Breast epithelium (tissue), 4 donors: Measurements from ENCODE around the gene NFAT5. TPM values are rescaled to one million over a fixed set of nuclear protein-coding genes. Genes with fewer than 3 reads are reported as not detected.
"Not testable (repeated sequence)": the region's sequence is repeated elsewhere in the genome, so short reads cannot be mapped to it uniquely, and the experiment has no call there.

Source experiments
- DNase-seq, 2 donors: peaks; one replicate each; pipeline ENCODE4 v3.0.0-alpha.2; 2019; ENCODE audit warnings: low spot score in 2 of 2
- H3K27ac ChIP-seq, 2 donors: fragments of 200-600 bp; sonication (generic) in 1 of 2; one replicate each; pipeline ENCODE4 v1.5.1; 2016 to 2019; ENCODE audit warnings: mild to moderate bottlenecking in 1 of 2
- H3K27me3 ChIP-seq, 2 donors: fragments of 200-600 bp; sonication (generic) in 1 of 2; one replicate each; pipeline versions ENCODE4 v1.5.1 to v1.6.0; 2017 to 2019; ENCODE audit warnings: control low read depth in 1 of 2, mild to moderate bottlenecking in 1 of 2
- H3K36me3 ChIP-seq: fragments of 200-600 bp; one replicate; pipeline ENCODE4 v1.5.1; 2019
- H3K4me1 ChIP-seq, 2 donors: fragments of 200-600 bp; sonication (generic); one replicate each; pipeline ENCODE4 v1.5.1; 2016 to 2019; ENCODE audit warnings: control low read depth in 1 of 2
- H3K4me3 ChIP-seq, 3 donors: fragments of 200-600 bp; sonication (generic); 1 replicate in 2 of 3; 2 replicates in 1 of 3; pipeline ENCODE4 v1.5.1; 2016 to 2019; ENCODE audit warnings: mild to moderate bottlenecking in 3 of 3, moderate library complexity in 2 of 3
- H3K9me3 ChIP-seq, 2 donors: fragments of 200-600 bp; sonication (generic) in 1 of 2; one replicate each; pipeline ENCODE4 v1.5.1; 2016 to 2019; ENCODE audit warnings: control low read depth in 1 of 2
- POLR2A ChIP-seq: fragments of 450-650 bp; IDR thresholded peaks from one replicate; pipeline ENCODE4 v1.6.1; 2016; ENCODE audit warnings: antibody characterized with exemption, mild to moderate bottlenecking, moderate library complexity
- POLR2AphosphoS5 ChIP-seq, 3 donors: sonication (generic); formaldehyde crosslinking; IDR thresholded peaks; one replicate each; pipeline ENCODE4 v1.6.1; 2017; ENCODE audit warnings: antibody characterized with exemption in 3 of 3
- intact Hi-C: fragments of 100-400 bp; cut with DNase I; formaldehyde crosslinking; loops from one replicate; pipeline ENCODE4 v1.15.1; 2023; ENCODE audit warnings: low total_unique reads
- total RNA-seq, 3 donors: library from RNA; depleted of rRNA; stranded (reverse); fragments of >200 nt; gene quantifications; one replicate each; pipeline ENCODE4 v1.1.0, GENCODE V29; 2016
- TF ChIP-seq, protein P1 (sequence below), 3 donors: fragments of 450-650 bp; IDR thresholded peaks; one replicate each; pipeline ENCODE4 v1.5.1; 2016 to 2017; ENCODE audit warnings: antibody characterized with exemption in 3 of 3, mild to moderate bottlenecking in 3 of 3, moderate library complexity in 3 of 3

Gene NFAT5
- total RNA-seq, 3 donors from 2014 or later = 57.3 to 88.3 (median 63.3) TPM

DNA sequence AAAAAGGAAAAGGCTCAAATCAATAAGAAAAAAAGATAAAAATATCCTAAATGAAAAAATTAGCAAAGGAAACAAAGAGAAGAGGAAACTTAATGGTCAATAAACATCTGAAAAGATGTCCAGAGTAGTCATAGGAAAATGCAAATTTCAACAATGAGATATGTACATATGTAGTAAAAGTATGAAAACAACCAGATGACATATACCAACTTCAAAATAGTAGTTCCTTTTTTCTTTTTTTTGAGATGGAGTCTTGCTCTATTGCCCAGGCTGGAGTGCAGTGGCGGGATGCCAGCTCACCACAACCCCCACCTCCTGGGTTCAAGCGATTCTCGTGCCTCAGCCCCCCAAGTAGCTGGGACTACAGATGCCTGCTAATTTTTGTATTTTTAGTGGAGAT, 21.7 kb upstream of the NFAT5 start:
- intact Hi-C loops = no loop called here
- TF ChIP-seq POLR2AphosphoS5 (IDR thresholded peaks at IDR 0.05) (no peak), POLR2A (no peak)
- TF ChIP-seq, protein P1, sequence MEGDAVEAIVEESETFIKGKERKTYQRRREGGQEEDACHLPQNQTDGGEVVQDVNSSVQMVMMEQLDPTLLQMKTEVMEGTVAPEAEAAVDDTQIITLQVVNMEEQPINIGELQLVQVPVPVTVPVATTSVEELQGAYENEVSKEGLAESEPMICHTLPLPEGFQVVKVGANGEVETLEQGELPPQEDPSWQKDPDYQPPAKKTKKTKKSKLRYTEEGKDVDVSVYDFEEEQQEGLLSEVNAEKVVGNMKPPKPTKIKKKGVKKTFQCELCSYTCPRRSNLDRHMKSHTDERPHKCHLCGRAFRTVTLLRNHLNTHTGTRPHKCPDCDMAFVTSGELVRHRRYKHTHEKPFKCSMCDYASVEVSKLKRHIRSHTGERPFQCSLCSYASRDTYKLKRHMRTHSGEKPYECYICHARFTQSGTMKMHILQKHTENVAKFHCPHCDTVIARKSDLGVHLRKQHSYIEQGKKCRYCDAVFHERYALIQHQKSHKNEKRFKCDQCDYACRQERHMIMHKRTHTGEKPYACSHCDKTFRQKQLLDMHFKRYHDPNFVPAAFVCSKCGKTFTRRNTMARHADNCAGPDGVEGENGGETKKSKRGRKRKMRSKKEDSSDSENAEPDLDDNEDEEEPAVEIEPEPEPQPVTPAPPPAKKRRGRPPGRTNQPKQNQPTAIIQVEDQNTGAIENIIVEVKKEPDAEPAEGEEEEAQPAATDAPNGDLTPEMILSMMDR (IDR thresholded peaks at IDR 0.05) = no peak

DNA sequence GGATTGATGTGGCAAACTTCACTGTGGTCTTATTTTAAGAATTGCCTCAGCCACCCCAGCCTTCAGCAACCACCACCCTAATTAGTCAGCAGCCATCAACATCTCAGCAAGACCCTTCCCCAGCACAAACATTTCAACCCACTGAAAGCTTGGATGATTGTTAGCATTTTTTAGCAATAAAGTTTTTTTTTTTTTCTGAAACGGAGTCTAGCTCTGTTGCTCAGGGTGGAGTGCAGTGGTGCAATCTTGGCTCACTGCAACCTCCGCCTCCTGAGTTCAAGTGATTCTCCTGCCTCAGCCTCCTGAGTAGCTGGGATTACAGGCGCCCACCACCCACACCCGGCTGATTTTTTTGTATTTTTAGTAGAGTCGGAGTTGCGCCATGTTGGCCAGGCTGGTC, 19.1 kb upstream of the NFAT5 start:
- intact Hi-C loops, H3K27ac ChIP-seq, H3K4me3 ChIP-seq, H3K9me3 ChIP-seq, H3K27me3 ChIP-seq, DNase-seq, H3K4me1 ChIP-seq, H3K36me3 ChIP-seq: not testable (repeated sequence)

More for the DNA sequence above, 21.7 kb upstream of the NFAT5 start:
- H3K9me3 ChIP-seq = no peaks in the 10 kb centered on the region
- H3K27me3 ChIP-seq = no peaks in the 10 kb centered on the region
- H3K4me3 ChIP-seq = no peak overlapping the region
- no peak for DNase-seq
- no peaks in the 10 kb centered on the region for H3K36me3 ChIP-seq
- no peaks in the 10 kb centered on the region for H3K4me1 ChIP-seq
- no peak overlapping the region for H3K27ac ChIP-seq

DNA sequence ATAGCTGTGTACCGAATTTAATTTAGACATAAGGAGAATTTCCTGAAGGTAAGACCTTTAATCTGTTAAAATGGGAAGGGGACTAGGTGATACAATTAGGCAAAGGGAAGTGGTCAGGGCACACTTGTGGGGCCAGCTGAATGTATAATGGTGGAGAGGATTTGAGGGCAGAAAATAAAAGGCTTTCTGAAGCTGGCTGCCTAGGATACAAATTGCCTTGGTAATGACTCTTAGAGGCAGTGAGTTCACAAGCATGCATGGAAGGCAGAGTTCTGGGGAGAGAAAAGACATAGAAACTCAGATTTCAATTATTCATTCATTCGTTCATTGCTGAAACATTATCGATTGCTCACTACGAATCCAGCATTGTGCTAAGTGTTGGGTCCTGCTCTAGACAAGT, 12.4 kb upstream of the NFAT5 start:
- intact Hi-C loops = no loop called here
- Histone ChIP-seq H3K36me3 (no peaks in the 10 kb centered on the region), H3K4me3 (no peak overlapping the region), H3K27ac (no peak overlapping the region), H3K9me3 (no peaks in the 10 kb centered on the region), H3K27me3 (no peaks in the 10 kb centered on the region), H3K4me1 (no peaks in the 10 kb centered on the region)
- no peak for TF ChIP-seq POLR2A
- TF ChIP-seq, protein P1 (IDR thresholded peaks at IDR 0.05) = no peak
- no peak for TF ChIP-seq POLR2AphosphoS5 (IDR thresholded peaks at IDR 0.05)
- no peak for DNase-seq

DNA sequence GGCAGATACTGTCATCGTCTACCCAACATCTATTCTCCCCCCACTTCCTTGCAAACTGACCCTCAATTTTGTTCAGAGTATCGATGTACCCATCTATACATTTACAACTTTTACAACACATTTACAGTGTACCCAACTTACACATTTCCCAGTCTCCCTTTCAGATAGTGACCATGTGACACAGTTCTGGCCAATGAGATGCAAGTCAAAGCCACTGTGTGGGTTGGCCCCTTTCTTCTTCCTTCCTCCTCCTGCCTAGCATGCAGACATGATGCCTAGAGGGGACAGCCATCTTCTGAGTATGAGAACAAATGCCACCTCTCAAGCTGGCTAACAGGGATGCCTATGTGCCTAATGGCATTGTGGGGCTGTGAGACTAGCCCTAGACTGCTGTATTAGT, 11.3 kb upstream of the NFAT5 start:
- TF ChIP-seq POLR2A (no peak), POLR2AphosphoS5 (IDR thresholded peaks at IDR 0.05) (no peak)
- TF ChIP-seq, protein P1 (IDR thresholded peaks at IDR 0.05) = no peak
- Histone ChIP-seq H3K9me3 (no peaks in the 10 kb centered on the region), H3K27ac (no peak overlapping the region), H3K27me3 (no peaks in the 10 kb centered on the region), H3K36me3 (no peaks in the 10 kb centered on the region), H3K4me3 (no peak overlapping the region), H3K4me1 (no peaks in the 10 kb centered on the region)
- intact Hi-C loops = no loop called here
- DNase-seq = no peak

DNA sequence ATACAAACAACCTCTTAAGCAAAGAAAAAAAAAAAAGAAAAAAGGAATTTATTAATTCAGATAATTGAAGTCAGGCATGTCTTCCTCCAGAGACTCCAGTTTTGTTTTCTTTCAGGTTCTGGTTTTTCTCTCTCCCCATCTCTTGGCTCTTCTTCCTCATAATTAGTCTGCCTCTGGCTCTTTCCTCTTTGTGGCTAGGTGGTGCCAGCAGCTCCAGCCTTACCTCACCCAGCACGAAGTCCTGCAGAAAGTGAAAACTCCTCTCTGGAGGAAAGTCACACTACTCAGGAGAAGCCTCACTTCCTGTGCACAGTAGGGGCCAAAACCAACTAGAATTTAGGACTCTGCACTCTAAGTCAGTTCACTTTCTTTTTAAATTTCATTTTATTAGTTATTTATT, 10.3 kb upstream of the NFAT5 start:
- TF ChIP-seq POLR2A = no peak
- TF ChIP-seq POLR2AphosphoS5 (IDR thresholded peaks at IDR 0.05) = no peak
- TF ChIP-seq, protein P1 (IDR thresholded peaks at IDR 0.05) = no peak
- Histone ChIP-seq H3K36me3 (no peaks in the 10 kb centered on the region), H3K4me3 (no peak overlapping the region), H3K9me3 (no peaks in the 10 kb centered on the region), H3K4me1 (no peaks in the 10 kb centered on the region), H3K27me3 (no peaks in the 10 kb centered on the region), H3K27ac (peak overlapping the region in 1 of 2 donors; percentile 33)
- intact Hi-C loops = no loop called here
- DNase-seq = no peak

DNA sequence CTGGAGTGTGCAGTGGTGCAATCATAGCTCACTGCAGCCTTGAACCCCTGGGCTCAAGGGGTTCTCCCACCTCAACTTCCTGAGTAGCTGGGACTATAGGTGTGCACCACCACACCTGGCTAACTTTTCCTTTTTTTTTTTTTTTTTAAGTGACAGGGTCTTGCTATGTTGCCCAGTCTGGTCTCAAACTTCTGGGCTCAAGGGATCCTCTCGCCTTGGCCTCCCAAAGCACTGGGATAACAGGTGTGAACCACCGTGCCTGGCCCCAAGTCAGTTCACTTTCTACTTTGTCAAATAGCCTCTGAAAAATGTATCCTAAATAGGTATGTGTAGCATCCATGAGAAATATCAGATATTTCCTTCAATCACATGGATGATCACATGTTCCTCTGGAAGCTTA, 9.9 kb upstream of the NFAT5 start:
- no peak for DNase-seq
- Histone ChIP-seq H3K27ac (no peak overlapping the region), H3K27me3 (no peaks in the 10 kb centered on the region), H3K9me3 (no peaks in the 10 kb centered on the region), H3K4me1 (no peaks in the 10 kb centered on the region), H3K4me3 (no peak overlapping the region), H3K36me3 (no peaks in the 10 kb centered on the region)
- TF ChIP-seq POLR2A (no peak), POLR2AphosphoS5 (IDR thresholded peaks at IDR 0.05) (no peak)
- TF ChIP-seq, protein P1 (IDR thresholded peaks at IDR 0.05) = no peak
- intact Hi-C loops = no loop called here
